Endothelial cell of umbilical vein (primary cell): Measurements from ENCODE around the gene NR2F2. TPM values are rescaled to one million over a fixed set of nuclear protein-coding genes. Genes with fewer than 3 reads are reported as not detected.

Experiments used
- BruUV-seq: library from RNA; stranded (reverse); fragments of 400-500 nt; replicated peaks from 2 replicates; lab custom pipeline; 2021; lab: Mats Ljungman, UMichigan
- CTCF ChIA-PET: fragments of 300-600, 350-600 bp; sonication (Branson Sonifier 250); formaldehyde crosslinking; loops from one replicate; lab custom pipeline; 2021; ENCODE audit warnings: antibody characterized with exemption, inconsistent platforms; lab: Charles Lee
- POLR2A ChIA-PET: fragments of 300-600, 350-600 bp; sonication (Branson Sonifier 250); formaldehyde crosslinking; loops from one replicate; lab custom pipeline; 2021; ENCODE audit warnings: antibody characterized with exemption, inconsistent platforms; lab: Charles Lee
- DNase-seq: peaks from one replicate; pipeline ENCODE4 v3.0.0-alpha.2; 2011; ENCODE audit warnings: low read depth, low spot score
- FAIRE-seq: peaks from 2 replicates; lab custom pipeline; 2011; peaks lifted over from hg19 to GRCh38; lab: Jason Lieb, UNC
- H2AFZ ChIP-seq: 2 replicates; pipeline ENCODE4 v1.6.0; 2012; ENCODE audit warnings: low read depth, low read length, control low read depth, inconsistent platforms
- H3K27ac ChIP-seq: 2 replicates; pipeline ENCODE4 v1.5.1; 2011; ENCODE audit warnings: low read depth, mild to moderate bottlenecking, control low read depth, low read length, moderate library complexity; ENCODE audit not compliant: insufficient read depth
- H3K27me3 ChIP-seq, 2 experiments: 2 replicates each; pipeline versions ENCODE4 v1.6.0 to v1.6.1; 2011; ENCODE audit warnings: low read length in 2 of 2, mixed read lengths in 1 of 2; ENCODE audit not compliant: control insufficient read depth in 2 of 2, insufficient read depth in 2 of 2
- H3K36me3 ChIP-seq, 2 experiments: 2 replicates in 1 of 2; 3 replicates in 1 of 2; pipeline ENCODE4 v1.5.1; 2011; ENCODE audit warnings: low read length in 2 of 2, mild to moderate bottlenecking in 1 of 2, moderate library complexity in 1 of 2; ENCODE audit not compliant: control insufficient read depth in 2 of 2, insufficient read depth in 2 of 2; ENCODE audit errors: extremely low read depth in 1 of 2
- H3K4me1 ChIP-seq: 3 replicates; pipeline ENCODE4 v1.5.1; 2011; ENCODE audit warnings: mild to moderate bottlenecking, low read length; ENCODE audit not compliant: control insufficient read depth, insufficient read depth; ENCODE audit errors: extremely low read depth
- H3K4me2 ChIP-seq: 2 replicates; pipeline ENCODE4 v1.6.1; 2011; ENCODE audit warnings: low read length, control low read depth, mixed read lengths; ENCODE audit not compliant: insufficient read depth
- H3K4me3 ChIP-seq, 3 experiments: fragments of 200-600 bp in 1 of 3; sonication (generic), shearing (Covaris generic) in 1 of 3; replicated peaks in 1 of 3; 2 replicates each; pipeline ENCODE4 v1.5.1; 2011 to 2016; ENCODE audit warnings: control low read depth in 3 of 3, low read length in 3 of 3, mild to moderate bottlenecking in 2 of 3, inconsistent platforms in 1 of 3, low read depth in 1 of 3, moderate library complexity in 1 of 3; ENCODE audit not compliant: insufficient read depth in 1 of 3
- H3K79me2 ChIP-seq: 2 replicates; pipeline ENCODE4 v1.6.0; 2012; ENCODE audit warnings: low read length, inconsistent platforms; ENCODE audit not compliant: control insufficient read depth, insufficient read depth
- H3K9ac ChIP-seq: replicated peaks from 2 replicates; pipeline ENCODE3; 2011; ENCODE audit warnings: low read length, control low read depth; ENCODE audit not compliant: insufficient read depth; ENCODE audit errors: extremely low read depth
- H3K9me1 ChIP-seq: replicated peaks from 3 replicates; pipeline ENCODE4 v1.6.0; 2011; ENCODE audit warnings: mild to moderate bottlenecking, low read length; ENCODE audit not compliant: control insufficient read depth, insufficient read depth; ENCODE audit errors: extremely low read depth
- H3K9me3 ChIP-seq: replicated peaks from 2 replicates; pipeline ENCODE4 v1.5.1; 2012; ENCODE audit warnings: low read length, inconsistent platforms; ENCODE audit not compliant: control insufficient read depth, insufficient read depth
- H4K20me1 ChIP-seq: replicated peaks from 2 replicates; pipeline ENCODE3; 2011; ENCODE audit warnings: mild to moderate bottlenecking, low read length; ENCODE audit not compliant: control insufficient read depth, insufficient read depth; ENCODE audit errors: extremely low read depth
- CTCF ChIP-seq, 2 donors: IDR thresholded peaks; 1 replicate in 1 of 2; 2 replicates in 1 of 2; pipeline ENCODE4 v1.5.1; 2011; ENCODE audit warnings: low read length in 2 of 2, mild to moderate bottlenecking in 2 of 2, moderate library complexity in 2 of 2, control low read depth in 1 of 2, inconsistent platforms in 1 of 2, low read depth in 1 of 2; ENCODE audit not compliant: insufficient read depth in 1 of 2; ENCODE audit errors: extremely low read depth in 1 of 2
- EZH2 ChIP-seq: IDR thresholded peaks from 2 replicates; pipeline ENCODE4 v1.6.1; 2012; ENCODE audit warnings: borderline replicate concordance, low read depth, mild to moderate bottlenecking, moderate library complexity, low read length, inconsistent platforms; ENCODE audit not compliant: severe bottlenecking
- FOS ChIP-seq: IDR thresholded peaks from 2 replicates; pipeline ENCODE4 v1.6.1; 2011; ENCODE audit warnings: mild to moderate bottlenecking, low read length, moderate library complexity, borderline replicate concordance; ENCODE audit not compliant: insufficient read depth
- GATA2 ChIP-seq: IDR thresholded peaks from 2 replicates; pipeline ENCODE4 v1.7.0; 2011; ENCODE audit warnings: low read depth, mild to moderate bottlenecking, moderate library complexity, mixed read lengths, low read length; ENCODE audit not compliant: insufficient read length, insufficient read depth
- JUN ChIP-seq: IDR thresholded peaks from 2 replicates; pipeline ENCODE4 v1.6.1; 2011; ENCODE audit warnings: borderline replicate concordance, low read depth; ENCODE audit not compliant: insufficient read length, insufficient read depth
- MYC ChIP-seq: IDR thresholded peaks from one replicate; pipeline ENCODE4 v1.6.1; 2011; ENCODE audit warnings: mild to moderate bottlenecking, low read depth, low read length
- POLR2A ChIP-seq: IDR thresholded peaks from 2 replicates; pipeline ENCODE4 v1.6.1; 2012; ENCODE audit warnings: low read depth, mild to moderate bottlenecking, control low read depth, low read length
- POLR2AphosphoS5 ChIP-seq: IDR thresholded peaks from 2 replicates; pipeline ENCODE4 v1.6.1; 2012; ENCODE audit warnings: low read depth, mild to moderate bottlenecking, control low read depth, low read length, moderate library complexity; ENCODE audit not compliant: insufficient read depth
- dilution Hi-C: fragments of 300-500 bp; cut with MboI; formaldehyde crosslinking; loops from one replicate; pipeline ENCODE4 v1.15.0; 2019; ENCODE audit warnings: low sequenced_read_pairs; ENCODE audit not compliant: extremely low pct_ligation_motif_present
- intact Hi-C: fragments of 100-400 bp; cut with micrococcal nuclease; formaldehyde crosslinking; loops from one replicate; pipeline ENCODE4 v1.10.0; 2022
- polyA plus RNA-seq, 4 experiments: library from polyadenylated mRNA; depleted of rRNA in 3 of 4; stranded (reverse) in 3 of 4; unstranded in 1 of 4; fragments of >200 nt; gene quantifications; 2 replicates each; pipeline versions ENCODE4 v1.2.1 to v1.2.3, GENCODE V29; 2011 to 2012; ENCODE audit warnings: missing spikeins in 1 of 4
- total RNA-seq: library from RNA; stranded (reverse); gene quantifications from 2 replicates; pipeline ENCODE4 v1.2.3, GENCODE V29; 2021
- TF ChIP-seq, protein P1 (sequence below): IDR thresholded peaks from 2 replicates; pipeline ENCODE4 v1.6.1; 2011; ENCODE audit not compliant: insufficient read depth, insufficient read length

The NR2F2 gene
- total and polyA plus RNA-seq, 2 donors (not counting 3 experiments of a cell fraction or from before 2014, with no cell fraction given): 105 to 182 TPM

- H3K4me3 ChIP-seq: no peak overlapping the region
- FAIRE-seq: no peak
- no peak overlapping the region for H3K4me2 ChIP-seq
- ChIA-PET POLR2A (no interaction called here), CTCF (no interaction called here)
- no peak overlapping the region for H3K27ac ChIP-seq
- no peaks in the 10 kb centered on the region for H3K9me1 ChIP-seq
- DNase-seq: no peak
- no peaks in the 10 kb centered on the region for H3K4me1 ChIP-seq
- no peaks in the 10 kb centered on the region for H3K9me3 ChIP-seq
- no peak overlapping the region for H2AFZ ChIP-seq
- no peaks in the 10 kb centered on the region for H3K79me2 ChIP-seq
- dilution Hi-C loops (no loop called here), intact Hi-C loops (no loop called here)
- no TSS peak for BruUV-seq
- TF ChIP-seq MYC (no peak), POLR2AphosphoS5 (no peak), JUN (no peak), GATA2 (no peak), POLR2A (no peak), EZH2 (no peak), FOS (no peak), CTCF (IDR thresholded peaks at IDR 0.05; ENCODE audit: extremely low read depth in 1 of 2, insufficient read depth in 1 of 2, low read depth in 1 of 2, low read length in 2 of 2) (no peak)
- TF ChIP-seq, protein P1, sequence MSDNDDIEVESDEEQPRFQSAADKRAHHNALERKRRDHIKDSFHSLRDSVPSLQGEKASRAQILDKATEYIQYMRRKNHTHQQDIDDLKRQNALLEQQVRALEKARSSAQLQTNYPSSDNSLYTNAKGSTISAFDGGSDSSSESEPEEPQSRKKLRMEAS: no peak
- H3K36me3 ChIP-seq: peaks cover 2 to 4% of the 10 kb centered on the region in 2 experiments
- H4K20me1 ChIP-seq: no peaks in the 10 kb centered on the region
- H3K27me3 ChIP-seq: no peaks in the 10 kb centered on the region
- H3K9ac ChIP-seq: no peak overlapping the region
Observed at GRCh38 chr15:96290679-96291078, 39.8 kb upstream of the NR2F2 start.
